ENCODE data around the gene ATP6AP1.

ATP6AP1 gene

GRCh38 chrX:154434394-154435168 lies 6.1 kb downstream of the ATP6AP1 start:
- Histone ChIP-seq H3K9me3 (ENCODE audit: low read length) (no peaks in the 10 kb centered on the region), H3K9ac (ENCODE audit: low read length) (no peak overlapping the region), H3K4me3 (ENCODE audit: low read depth in 1 of 2, low read length in 2 of 2) (no peak overlapping the region), H3K36me3 (ENCODE audit: insufficient read depth, low read length) (peaks cover 24% of the 10 kb centered on the region), H3K4me1 (ENCODE audit: insufficient read depth, low read length) (peaks cover 11% of the 10 kb centered on the region), H3K27ac (ENCODE audit: low read depth, low read length) (no peak overlapping the region), H3K27me3 (ENCODE audit: control insufficient read depth in 1 of 2, insufficient read depth in 2 of 2, low read length in 2 of 2) (no peaks in the 10 kb centered on the region)

DNA sequence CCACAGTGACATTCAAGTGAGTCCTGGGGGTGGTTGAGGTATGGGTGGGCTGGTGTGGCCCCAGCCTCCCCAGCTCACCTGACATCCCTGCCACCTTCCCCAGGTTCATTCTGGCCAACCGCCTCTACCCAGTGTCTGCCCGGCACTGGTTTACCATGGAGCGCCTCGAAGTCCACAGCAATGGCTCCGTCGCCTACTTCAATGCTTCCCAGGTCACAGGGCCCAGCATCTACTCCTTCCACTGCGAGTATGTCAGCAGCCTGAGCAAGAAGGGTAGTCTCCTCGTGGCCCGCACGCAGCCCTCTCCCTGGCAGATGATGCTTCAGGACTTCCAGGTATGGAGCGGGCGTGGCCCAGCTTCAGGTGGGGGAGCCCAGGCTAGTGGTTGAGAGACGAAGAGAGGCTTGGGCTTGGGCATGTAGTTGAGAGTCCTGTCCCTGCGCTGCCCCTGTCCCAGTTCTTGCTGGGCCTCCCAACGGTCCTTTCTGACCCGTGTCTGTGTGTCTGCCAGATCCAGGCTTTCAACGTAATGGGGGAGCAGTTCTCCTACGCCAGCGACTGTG lies 6.8 kb downstream of the ATP6AP1 start:
- H3K4me3 ChIP-seq (ENCODE audit: low read depth in 1 of 2, low read length in 2 of 2), result no peak overlapping the region
- H3K9ac ChIP-seq (ENCODE audit: low read length), result no peak overlapping the region
- peaks cover 8% of the 10 kb centered on the region for H3K4me1 ChIP-seq (ENCODE audit: insufficient read depth, low read length)
- H3K27me3 ChIP-seq (ENCODE audit: control insufficient read depth in 1 of 2, insufficient read depth in 2 of 2, low read length in 2 of 2), result no peaks in the 10 kb centered on the region
- H3K9me3 ChIP-seq (ENCODE audit: low read length), result no peaks in the 10 kb centered on the region
- H3K27ac ChIP-seq (ENCODE audit: low read depth, low read length), result no peak overlapping the region
- H3K36me3 ChIP-seq (ENCODE audit: insufficient read depth, low read length), result peaks cover 26% of the 10 kb centered on the region

- Histone ChIP-seq H3K9ac (ENCODE audit: low read length) (peak overlapping the region; percentile 19), H3K27ac (ENCODE audit: low read depth, low read length) (peak overlapping the region; percentile 41), H3K4me1 (ENCODE audit: insufficient read depth, low read length) (peaks cover 8% of the 10 kb centered on the region), H3K9me3 (ENCODE audit: low read length) (no peaks in the 10 kb centered on the region), H3K4me3 (ENCODE audit: low read depth in 1 of 2, low read length in 2 of 2) (peak overlapping the region in 1 of 2 donors; percentile 32), H3K27me3 (ENCODE audit: control insufficient read depth in 1 of 2, insufficient read depth in 2 of 2, low read length in 2 of 2) (no peaks in the 10 kb centered on the region), H3K36me3 (ENCODE audit: insufficient read depth, low read length) (peaks cover 35% of the 10 kb centered on the region)
Observed at GRCh38 chrX:154436374-154436982, 8.0 kb downstream of the ATP6AP1 start.

GRCh38 chrX:154436983-154437752 lies 8.7 kb downstream of the ATP6AP1 start, which contains the start of gene GDI1:
Gene GDI1, plus strand, starts transcription at chrX:154437154. Its CDS starts 101 bp downstream, at chrX:154437255.
- H3K36me3 ChIP-seq (ENCODE audit: insufficient read depth, low read length), result peaks cover 36% of the 10 kb centered on the region
- H3K4me1 ChIP-seq (ENCODE audit: insufficient read depth, low read length), result peaks cover 8% of the 10 kb centered on the region
- H3K4me3 ChIP-seq (ENCODE audit: low read depth in 1 of 2, low read length in 2 of 2), result peak within 1 kb of the TSS; percentile 33 to 48
- H3K27ac ChIP-seq (ENCODE audit: low read depth, low read length), result peak within 1 kb of the TSS; percentile 41
- no peaks in the 10 kb centered on the region for H3K27me3 ChIP-seq (ENCODE audit: control insufficient read depth in 1 of 2, insufficient read depth in 2 of 2, low read length in 2 of 2)
- H3K9ac ChIP-seq (ENCODE audit: low read length), result peak within 1 kb of the TSS; percentile 19
- no peaks in the 10 kb centered on the region for H3K9me3 ChIP-seq (ENCODE audit: low read length)

- Histone ChIP-seq H3K4me3 (ENCODE audit: low read depth in 1 of 2, low read length in 2 of 2) (peak overlapping the region; percentile 33), H3K9me3 (ENCODE audit: low read length) (no peaks in the 10 kb centered on the region), H3K27ac (ENCODE audit: low read depth, low read length) (peak overlapping the region; percentile 24), H3K27me3 (ENCODE audit: control insufficient read depth in 1 of 2, insufficient read depth in 2 of 2, low read length in 2 of 2) (no peaks in the 10 kb centered on the region), H3K36me3 (ENCODE audit: insufficient read depth, low read length) (peaks cover 37% of the 10 kb centered on the region), H3K4me1 (ENCODE audit: insufficient read depth, low read length) (peaks cover 8% of the 10 kb centered on the region), H3K9ac (ENCODE audit: low read length) (peak overlapping the region; percentile 0)
Observed at GRCh38 chrX:154437971-154438893, 9.8 kb downstream of the ATP6AP1 start.

- Histone ChIP-seq H3K9ac (ENCODE audit: low read length) (no peak overlapping the region), H3K27ac (ENCODE audit: low read depth, low read length) (no peak overlapping the region), H3K36me3 (ENCODE audit: insufficient read depth, low read length) (peaks cover 29% of the 10 kb centered on the region), H3K27me3 (ENCODE audit: control insufficient read depth in 1 of 2, insufficient read depth in 2 of 2, low read length in 2 of 2) (peaks cover 0 to 4% of the 10 kb centered on the region in 2 donors), H3K4me3 (ENCODE audit: low read depth in 1 of 2, low read length in 2 of 2) (no peak overlapping the region), H3K4me1 (ENCODE audit: insufficient read depth, low read length) (peaks cover 9% of the 10 kb centered on the region), H3K9me3 (ENCODE audit: low read length) (no peaks in the 10 kb centered on the region)
Observed at GRCh38 chrX:154439841-154440240, 11.4 kb downstream of the ATP6AP1 start.

- Histone ChIP-seq H3K27me3 (ENCODE audit: control insufficient read depth in 1 of 2, insufficient read depth in 2 of 2, low read length in 2 of 2) (peaks cover 0 to 5% of the 10 kb centered on the region in 2 donors), H3K27ac (ENCODE audit: low read depth, low read length) (no peak overlapping the region), H3K9ac (ENCODE audit: low read length) (no peak overlapping the region), H3K9me3 (ENCODE audit: low read length) (no peaks in the 10 kb centered on the region), H3K4me3 (ENCODE audit: low read depth in 1 of 2, low read length in 2 of 2) (no peak overlapping the region), H3K36me3 (ENCODE audit: insufficient read depth, low read length) (peaks cover 26% of the 10 kb centered on the region), H3K4me1 (ENCODE audit: insufficient read depth, low read length) (peaks cover 18% of the 10 kb centered on the region)
Observed at GRCh38 chrX:154440623-154441357, 12.3 kb downstream of the ATP6AP1 start.

DNA sequence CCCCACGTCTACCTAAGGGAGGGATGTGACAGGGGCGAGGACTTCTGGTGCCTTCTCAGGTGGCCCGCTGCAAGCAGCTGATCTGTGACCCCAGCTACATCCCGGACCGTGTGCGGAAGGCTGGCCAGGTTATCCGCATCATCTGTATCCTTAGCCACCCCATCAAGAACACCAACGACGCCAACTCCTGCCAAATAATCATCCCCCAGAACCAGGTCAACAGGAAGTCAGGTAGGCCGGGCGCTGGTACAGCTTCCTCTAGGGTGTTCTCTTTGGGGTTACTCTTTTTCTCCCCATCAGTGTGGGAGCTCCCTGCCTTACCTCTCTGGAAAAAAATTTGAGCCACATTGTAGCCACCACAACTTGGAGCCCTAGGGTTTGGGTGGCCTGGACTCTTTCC lies 13.1 kb downstream of the ATP6AP1 start:
- Histone ChIP-seq H3K27me3 (ENCODE audit: control insufficient read depth in 1 of 2, insufficient read depth in 2 of 2, low read length in 2 of 2) (peaks cover 0 to 5% of the 10 kb centered on the region in 2 donors), H3K9ac (ENCODE audit: low read length) (no peak overlapping the region), H3K27ac (ENCODE audit: low read depth, low read length) (no peak overlapping the region), H3K9me3 (ENCODE audit: low read length) (no peaks in the 10 kb centered on the region), H3K4me3 (ENCODE audit: low read depth in 1 of 2, low read length in 2 of 2) (no peak overlapping the region), H3K4me1 (ENCODE audit: insufficient read depth, low read length) (peaks cover 18% of the 10 kb centered on the region), H3K36me3 (ENCODE audit: insufficient read depth, low read length) (peaks cover 31% of the 10 kb centered on the region)

DNA sequence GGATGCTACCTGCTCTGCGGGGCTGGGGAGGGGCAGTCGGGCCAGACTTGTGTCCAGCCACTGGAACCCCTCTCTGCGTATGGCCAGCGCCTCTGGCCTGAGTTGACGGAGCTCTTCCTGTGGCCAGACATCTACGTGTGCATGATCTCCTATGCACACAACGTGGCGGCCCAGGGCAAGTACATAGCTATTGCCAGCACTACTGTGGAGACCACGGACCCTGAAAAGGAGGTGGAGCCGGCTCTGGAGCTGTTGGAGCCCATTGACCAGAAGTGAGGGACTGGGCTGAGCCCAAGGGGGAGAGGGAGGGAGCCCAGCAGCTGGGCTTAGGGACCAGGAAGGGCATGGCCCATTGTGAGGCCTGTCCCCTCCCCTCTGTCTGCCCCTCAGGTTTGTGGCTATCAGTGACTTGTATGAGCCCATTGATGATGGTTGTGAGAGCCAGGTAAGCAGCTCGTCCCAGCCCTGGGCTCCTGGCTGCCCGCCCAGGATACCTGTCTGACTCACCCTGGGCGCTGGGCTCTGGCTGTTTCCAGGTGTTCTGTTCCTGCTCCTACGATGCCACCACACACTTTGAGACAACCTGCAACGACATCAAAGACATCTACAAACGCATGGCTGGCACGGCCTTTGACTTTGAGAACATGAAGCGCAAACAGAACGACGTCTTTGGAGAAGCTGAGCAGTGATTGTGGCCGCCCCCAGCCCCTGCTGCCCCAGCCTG lies 13.7 kb downstream of the ATP6AP1 start:
- Histone ChIP-seq H3K36me3 (ENCODE audit: insufficient read depth, low read length) (peaks cover 31% of the 10 kb centered on the region), H3K27me3 (ENCODE audit: control insufficient read depth in 1 of 2, insufficient read depth in 2 of 2, low read length in 2 of 2) (peaks cover 0 to 5% of the 10 kb centered on the region in 2 donors), H3K4me1 (ENCODE audit: insufficient read depth, low read length) (peaks cover 18% of the 10 kb centered on the region), H3K27ac (ENCODE audit: low read depth, low read length) (no peak overlapping the region), H3K4me3 (ENCODE audit: low read depth in 1 of 2, low read length in 2 of 2) (no peak overlapping the region), H3K9me3 (ENCODE audit: low read length) (no peaks in the 10 kb centered on the region), H3K9ac (ENCODE audit: low read length) (no peak overlapping the region)

All from muscle layer of colon (tissue), 2 donors.